DMS 273 (cell line): ENCODE results near the gene NTRK3.

Experiments used
- DNase-seq: peaks from one replicate; lab custom pipeline; 2025; ENCODE audit not compliant: unreplicated experiment; lab: John Stamatoyannopoulos, UW

NTRK3 gene

DNA sequence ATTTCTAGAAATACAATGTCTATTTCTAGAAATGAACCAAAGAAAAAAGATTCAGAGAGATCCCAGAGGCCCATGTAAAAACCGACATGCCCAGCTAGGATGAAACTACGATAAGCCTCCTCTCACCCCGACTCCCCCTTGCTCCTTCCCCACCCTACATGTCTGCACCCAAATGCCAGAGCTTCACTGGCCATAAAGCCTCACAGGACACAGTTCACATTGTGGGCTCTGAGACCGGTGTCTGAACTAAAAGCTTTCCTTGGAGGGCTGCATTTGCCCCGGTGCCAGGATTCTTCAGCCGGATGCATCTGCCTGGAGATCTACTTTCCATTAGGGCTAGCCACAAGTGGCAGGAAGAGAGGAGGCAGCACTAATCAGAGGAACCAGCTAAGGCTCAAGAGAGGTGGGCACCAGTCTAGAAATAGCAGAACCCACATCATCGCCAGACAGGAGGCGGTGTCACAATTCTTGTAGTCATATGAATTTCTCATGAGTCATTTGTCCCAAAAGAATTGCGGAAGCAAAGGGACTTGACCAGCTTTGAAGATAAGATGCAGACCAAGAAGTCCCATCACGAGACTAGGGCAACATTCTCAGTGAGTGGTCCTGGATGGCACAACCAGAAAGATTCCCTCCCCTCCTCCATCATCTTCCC lies 353.6 kb downstream of the NTRK3 start:
- no peak for DNase-seq

DNA sequence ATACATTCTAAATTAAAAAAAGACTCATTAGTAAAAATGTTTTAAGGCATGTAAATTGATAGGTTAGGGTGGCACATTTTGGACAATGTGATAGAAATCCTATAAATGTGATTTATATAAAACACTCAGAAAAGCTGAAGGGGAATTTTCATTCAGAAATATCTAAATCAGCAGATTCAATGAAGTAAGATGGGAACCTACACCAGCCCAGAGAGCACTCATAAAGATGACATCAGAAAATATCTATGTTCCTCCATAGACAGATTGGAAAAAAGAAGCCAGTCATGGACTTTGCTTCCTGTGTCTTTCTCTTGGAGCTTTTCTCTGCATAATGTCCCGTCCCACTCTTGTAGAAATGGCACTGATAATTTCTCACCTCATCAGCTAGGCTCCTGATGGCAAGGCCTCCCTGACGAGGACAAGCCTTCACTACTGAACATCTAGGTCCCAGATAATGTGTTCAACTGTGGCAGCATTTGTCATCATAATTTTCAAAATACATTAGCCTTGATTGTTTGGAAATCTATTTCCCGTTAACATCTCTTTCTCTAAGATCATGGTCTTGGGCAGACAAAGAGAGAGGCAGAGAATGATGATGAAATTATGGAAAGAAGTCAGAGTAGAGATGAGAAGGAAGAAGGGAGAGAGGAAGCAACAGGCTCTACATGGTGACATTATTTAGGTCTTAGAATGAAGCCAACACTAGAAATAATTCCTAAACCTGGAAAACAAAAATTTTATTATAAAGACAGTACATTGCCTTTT lies 354.4 kb downstream of the NTRK3 start:
- DNase-seq = no peak

DNA sequence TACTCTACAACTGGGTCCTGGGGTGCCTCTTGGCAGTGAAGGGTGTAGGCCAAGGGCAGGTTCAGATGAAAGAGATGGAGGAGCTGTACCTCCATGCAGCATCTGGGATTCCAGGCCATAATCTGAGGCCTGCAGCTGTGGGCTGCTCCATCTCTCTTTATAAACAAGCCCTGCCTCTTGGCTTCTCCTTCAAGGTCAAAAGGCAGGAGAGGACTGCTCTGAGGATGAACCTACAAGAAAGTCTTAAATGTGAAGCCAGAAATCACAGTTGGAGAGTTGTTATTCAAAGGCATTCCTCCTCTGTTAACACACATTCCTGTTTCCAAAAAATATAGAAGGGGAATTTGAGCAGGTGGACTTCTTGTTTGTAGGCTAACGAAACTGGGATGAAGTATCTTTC lies 355.5 kb downstream of the NTRK3 start:
- DNase-seq = no peak

DNA sequence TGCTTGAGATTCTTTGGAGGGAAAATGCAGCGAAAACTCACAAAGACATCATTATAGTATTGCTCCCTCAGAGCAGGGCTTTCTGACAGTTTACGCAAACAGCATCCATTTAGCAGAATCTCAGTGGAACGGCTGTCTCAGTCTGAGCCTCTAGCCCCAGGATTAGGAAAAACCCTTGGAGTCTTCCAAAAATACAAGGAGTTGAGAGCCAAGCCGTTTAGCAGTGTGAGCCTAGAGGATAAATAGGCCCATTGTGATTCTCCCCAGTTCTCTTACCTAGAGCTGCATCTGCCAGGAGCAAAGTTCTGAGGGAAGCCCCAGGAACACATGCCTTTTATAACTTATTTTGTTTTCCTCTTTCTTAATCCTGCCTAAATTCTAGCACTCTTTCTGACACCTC lies 359.6 kb downstream of the NTRK3 start:
- no peak for DNase-seq

DNA sequence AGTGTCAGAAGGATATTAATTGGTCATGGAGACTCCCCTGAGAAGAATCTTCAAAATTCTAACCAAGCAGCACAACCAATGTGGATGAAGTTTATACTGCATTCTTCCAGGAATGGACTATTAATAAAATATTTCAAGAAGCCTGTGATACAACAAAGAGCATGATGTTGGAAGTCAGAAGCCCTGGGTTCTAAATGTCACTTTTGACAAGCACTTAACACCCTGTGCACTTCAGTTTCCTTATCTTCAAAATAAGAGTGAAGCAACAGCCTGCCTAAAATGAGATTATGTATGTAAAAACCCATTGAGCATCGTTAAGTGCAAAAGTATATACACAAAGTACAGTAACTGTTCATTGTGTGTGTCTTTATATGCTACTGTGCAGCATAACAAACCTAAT lies 369.4 kb downstream of the NTRK3 start:
- DNase-seq = no peak

DNA sequence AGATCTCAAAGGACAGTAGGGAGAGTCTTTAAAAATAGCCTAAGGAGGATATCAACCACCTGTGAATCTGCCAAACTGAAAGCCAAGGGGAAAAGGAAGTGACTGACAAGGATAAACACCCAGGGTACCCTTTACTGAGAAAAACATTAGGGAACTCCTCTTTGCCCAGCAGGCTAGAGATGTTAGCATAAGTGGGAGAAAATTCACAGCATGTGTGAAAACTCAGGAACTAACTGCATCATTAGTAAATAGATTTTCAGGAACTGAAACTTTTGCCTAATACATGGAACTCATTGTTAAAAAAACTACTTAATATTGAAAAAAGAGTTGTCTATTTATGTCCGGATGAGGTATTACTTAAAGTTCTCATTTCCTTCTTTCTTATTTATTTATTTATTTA lies 375.5 kb downstream of the NTRK3 start:
- DNase-seq = no peak

DNA sequence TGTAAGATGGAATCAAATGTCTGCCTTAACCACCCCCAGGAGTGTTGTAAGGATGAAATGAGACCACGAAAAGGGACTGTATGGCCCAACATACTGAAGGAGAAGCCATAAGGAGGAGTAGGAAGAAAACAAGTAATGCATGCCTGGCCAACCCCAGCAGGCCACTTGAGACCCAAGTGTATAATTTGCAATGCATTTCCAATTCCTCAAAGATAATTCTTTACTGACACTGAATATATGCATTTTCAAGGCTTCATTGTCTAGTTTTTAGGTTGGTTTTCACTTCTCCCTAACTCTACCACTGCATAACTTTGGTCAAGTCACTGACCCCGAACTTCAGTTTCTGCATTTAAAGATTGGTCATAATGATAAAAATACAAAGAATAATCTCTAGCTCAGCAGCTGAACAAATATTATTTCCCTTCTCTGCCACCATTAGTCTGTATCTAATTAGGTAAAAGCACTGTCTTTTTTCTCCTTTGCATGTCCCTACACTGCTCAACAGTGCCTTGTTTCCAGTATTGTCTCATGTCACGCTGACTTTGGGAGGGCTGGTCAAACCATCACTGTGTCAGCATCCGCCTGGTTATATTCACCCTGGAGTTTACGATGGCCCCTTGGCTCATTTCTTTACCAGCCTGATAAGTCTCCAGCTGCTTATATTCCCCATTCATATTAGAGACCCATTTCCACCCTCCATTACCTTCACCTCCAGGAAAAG lies 378.6 kb downstream of the NTRK3 start:
- DNase-seq = no peak

DNA sequence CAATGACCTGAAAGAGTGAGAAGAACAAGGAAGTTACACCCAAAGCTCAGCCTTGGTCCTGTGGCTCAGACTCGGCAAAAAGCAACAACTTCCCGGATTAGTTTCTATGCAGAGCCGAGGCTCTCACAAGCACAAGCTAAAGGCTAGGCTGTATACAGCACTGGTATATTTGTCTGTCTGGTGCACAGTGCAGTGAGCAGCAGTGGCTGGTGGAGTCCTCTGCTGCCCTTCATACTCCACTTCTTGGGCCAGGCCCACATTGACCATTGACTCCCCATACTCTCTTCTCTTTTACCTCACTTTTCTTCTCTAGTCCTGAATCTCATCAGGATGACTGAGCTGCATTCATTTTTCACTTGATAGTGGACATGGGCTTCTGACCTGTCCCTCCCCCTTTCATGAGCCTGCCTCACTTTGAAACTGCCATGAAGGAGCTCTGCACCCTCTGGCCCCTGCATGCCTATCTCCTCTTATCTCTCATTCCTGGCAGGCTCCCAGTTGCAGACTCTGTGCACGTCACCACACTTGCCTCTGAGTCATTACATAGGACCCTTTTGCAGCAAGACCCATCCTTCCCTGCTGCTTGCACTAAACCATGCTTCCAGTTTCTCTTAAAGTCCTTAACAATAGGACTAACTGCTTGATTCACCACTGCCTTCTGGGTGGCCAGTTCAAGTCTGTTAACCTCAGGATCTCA lies 379.3 kb downstream of the NTRK3 start:
- DNase-seq = peak; percentile 31

DNA sequence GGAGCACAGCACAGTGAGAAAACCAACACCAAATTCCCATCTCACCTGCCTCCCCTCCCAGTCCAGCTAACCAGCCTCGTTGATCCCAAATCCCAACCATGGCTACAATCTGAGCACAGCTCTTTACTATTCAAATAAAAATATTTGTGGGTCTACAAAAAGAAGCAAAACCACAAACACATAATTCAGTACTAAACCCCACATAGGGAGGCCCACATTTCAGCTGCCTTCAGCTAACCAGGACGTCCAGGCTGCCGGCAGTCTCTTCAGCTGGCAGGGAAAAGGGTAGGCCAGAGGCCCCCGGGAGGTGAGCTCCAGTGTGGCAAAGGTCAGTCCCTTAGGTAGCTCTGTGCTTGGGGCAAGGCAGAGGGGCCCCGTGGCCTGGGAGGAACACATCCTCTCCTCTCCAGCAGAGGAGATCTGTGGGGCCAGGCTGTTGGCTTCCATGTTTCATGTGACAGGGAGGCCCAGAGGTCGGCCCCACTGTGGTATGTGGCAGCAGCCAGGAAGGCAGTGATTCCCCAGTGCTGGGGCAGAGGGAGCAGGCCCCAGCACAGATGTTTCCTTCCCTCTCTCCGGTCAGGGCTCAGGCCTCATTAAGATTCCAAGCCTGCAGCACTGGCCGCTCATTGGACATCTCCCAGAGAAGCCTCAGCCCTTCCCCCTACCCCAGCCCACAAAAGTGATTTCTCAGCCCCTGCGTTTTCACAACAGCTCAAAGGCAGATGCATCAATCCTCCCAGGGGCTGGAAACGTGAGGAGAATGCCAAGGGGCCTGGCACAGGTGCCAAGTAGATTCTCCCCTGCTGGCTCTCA lies 381.4 kb downstream of the NTRK3 start:
- DNase-seq = peak; percentile 61

DNA sequence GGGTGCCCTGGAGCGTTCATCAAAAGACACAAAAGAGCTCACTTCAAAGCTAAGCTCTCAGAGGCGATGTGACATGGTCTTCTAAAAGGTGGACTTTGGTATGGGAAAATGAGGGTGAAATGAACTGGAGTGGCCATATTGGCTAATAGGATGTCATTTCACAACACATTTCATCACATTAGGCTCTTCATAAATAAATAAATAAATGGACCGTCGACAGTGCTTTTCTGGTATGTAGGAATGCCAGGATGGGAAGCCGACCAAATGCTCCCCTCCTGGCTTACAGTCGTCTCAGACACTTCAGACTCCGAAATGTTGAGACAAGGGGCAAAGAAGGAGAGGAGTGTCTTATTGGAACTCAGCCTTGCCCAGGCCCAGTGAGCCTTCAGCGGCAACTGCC lies 383.0 kb downstream of the NTRK3 start:
- DNase-seq = no peak

DNA sequence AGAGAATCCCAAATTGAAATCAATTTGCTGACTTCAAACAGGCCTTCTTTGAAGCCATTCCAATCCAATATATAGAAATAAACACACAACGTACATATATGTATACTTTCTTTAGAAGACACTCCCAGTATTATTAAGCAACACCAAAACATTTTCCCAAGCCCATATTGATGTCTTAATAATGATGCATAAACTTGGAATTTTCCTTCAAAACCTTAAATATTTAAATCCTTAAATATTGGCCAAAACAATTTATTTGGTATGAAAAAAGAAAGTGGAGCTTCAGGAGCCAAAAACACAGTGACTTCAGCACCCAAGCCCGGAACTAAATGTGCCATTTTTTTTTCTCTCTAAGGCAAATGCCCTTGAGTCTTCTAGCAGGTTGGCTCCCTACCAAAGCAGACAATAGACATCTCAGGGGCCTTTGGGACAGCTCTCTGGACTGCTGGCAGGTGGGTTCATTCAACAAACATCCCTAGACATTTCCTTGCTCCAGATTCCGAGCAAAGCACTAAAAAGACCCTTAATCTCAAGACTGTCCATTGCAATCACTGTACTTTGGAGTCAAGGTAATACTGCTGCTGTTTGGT lies 384.7 kb downstream of the NTRK3 start:
- no peak for DNase-seq

DNA sequence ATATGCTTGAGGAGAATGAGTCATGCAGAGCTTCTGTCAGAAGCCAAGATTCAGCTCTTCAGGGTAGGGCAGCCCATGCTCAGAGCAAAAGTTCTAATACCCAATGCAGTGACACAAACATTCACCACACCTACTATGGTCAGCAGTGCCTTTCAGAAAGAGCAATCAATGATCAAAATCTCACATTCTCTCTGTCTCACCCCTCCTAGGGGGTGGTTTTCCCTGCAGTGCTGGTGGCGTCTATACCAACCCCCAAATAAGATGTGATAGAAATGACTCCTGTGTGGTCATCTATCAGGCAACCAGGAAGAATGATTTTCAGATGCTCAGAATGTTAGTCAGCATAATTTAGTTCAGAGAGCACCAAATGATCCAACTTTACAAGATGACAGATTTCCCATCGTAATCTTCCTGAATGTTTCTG lies 385.3 kb downstream of the NTRK3 start:
- no peak for DNase-seq

DNA sequence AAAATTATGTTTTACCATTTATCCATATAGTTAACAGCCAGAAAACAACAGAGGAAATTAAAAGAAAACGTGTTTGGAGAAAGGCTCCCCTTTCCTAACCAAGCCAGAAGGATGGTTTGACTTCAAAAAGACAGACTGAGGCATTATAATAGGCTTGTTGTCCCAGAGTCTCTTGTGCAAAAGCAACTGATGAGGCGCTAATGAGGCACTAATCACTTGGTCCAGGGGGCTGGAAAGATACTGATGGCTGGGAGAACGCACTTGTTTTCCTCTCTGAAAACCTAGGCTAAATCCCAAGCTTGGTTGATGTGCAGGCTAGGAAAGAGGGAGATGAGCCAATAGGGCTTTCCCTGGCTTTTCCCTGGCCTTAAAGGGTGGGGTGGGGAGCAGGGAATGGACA lies 389.6 kb downstream of the NTRK3 start:
- DNase-seq = no peak

DNA sequence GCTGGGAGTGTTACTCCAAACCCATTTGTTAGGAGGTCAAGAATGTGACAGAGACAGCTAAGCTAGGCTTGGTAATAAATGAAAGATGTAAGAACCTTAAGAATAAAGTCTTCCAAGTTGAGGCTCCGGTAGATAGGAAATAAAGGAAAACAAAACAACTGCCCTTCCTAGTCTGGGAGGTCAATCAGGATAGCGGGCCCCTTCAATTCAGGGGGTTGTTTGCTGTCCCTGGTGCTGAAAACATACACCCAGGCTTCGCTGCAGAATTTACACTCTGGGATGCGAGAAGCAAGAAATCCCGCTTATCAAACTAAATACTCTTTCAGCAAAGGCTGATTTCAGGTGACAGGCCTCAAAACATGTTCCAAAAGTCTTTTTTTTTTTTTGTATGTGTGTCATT lies 393.4 kb downstream of the NTRK3 start:
- peak; percentile 2 for DNase-seq

DNA sequence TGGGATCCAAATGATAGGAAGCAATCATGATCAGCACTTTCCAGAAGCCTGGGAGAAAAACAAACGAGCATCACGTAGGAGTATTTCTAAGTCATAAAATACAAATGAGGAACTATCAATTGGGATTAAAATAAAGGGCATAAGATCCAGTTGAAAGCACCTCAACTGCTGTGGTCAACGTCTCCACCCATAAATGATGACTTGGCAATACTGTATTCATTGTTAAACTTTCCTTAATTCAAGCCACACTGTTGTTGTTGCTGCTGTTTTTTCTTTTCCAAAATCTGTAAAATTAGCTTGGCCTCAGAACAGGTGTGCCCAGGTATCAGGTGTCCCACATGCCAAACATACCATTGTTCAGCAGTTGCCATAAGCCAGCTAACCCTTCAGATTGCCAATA lies 395.8 kb downstream of the NTRK3 start:
- no peak for DNase-seq

DNA sequence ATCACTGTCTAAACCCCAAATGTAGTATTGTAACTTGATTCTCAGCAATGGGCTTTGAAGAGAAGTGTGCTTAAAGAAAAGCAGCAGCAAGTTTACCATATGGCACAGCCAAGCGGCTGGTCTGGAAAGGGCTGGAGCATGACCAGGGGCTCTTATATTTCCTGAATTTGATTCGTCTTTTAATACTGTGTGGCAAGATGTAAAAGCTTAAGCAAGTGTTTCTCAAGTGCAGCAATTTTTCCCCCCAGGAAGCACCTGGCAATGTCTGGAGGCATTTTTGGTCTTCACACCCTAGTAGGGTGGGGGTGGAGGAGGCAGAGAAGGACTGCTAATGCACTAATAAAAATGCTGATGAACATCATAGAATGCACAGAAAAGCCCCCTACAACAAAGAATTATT lies 397.9 kb downstream of the NTRK3 start:
- peak; percentile 7 for DNase-seq

DNA sequence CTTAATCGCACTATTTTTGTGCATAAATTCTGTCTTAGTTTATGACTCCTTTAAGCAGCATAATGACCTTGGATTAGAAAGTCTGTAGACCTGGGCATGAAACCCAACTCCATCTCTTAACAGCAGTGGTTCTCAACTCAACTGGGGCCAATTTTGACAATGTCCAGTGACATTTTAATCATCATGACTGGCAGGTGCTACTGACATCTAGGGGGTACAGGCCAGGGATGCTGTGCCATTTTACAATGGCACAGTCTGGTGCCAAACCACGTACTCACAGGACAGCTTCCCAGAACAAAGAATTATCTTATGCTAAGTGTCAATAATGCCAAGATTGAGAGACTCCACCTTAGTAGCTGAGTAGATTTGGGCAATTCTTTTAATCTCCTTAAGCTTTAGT lies 405.0 kb downstream of the NTRK3 start:
- DNase-seq = no peak

DNA sequence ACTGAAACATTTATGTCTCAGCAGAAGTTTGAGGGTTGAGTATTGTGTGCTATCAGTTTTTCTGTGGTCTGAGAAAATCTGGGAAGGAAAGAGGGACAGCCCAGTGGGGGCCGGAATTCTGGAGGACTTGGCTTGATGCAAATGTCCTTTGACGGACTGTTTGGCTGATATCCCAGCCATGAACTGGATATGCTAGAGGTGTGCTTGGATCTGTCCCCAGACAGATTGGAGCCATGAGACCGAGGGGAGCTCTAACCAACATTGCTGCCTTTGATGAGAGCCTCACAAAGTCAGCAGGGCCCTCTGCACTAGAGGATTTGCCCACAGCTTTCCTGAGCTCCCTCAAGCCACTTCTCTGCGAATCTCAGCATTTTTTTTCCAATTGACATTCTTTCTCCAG lies 405.6 kb downstream of the NTRK3 start:
- no peak for DNase-seq

DNA sequence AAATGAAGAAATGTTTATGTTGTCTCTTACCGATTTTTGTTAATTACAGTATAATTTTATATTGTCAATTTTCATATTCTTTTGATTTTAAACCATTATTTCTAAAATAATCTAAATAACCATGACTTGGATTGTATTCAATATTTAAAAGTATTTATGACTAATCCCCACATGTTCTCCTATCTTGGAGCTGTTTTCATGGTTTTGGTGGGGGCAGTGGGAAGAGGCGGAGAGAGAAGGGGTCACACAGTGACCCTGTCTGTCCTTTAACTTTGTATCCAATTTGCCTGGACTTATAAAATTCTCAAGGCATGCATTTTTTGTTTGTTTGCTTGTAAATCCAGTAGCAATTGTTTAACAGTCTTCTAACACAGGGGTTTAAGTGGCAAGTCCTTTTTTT lies 407.4 kb downstream of the NTRK3 start:
- no peak for DNase-seq

DNA sequence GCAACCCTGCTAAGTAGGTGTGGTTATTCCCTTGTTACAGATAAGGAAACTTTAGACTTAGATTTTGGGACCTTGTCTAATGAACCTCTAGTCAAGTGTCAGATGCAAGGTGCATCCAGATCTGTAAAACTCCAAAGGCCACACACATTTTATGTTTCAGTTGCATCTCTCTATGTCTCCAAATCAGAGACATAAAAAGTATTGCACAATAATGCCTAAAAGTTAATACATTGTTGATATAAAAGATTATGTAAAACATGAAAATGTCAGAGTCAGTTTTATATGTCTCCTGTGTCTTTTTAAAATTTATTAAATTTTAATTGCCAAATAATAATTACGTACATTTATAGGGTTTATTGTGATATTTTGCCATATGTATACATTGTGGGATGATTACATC lies 408.5 kb downstream of the NTRK3 start:
- DNase-seq = no peak
